LNCAP (cell line): ENCODE results near the gene NLGN1.

Experiments
- TF ChIP-seq, protein P1 (sequence below): fragments of 450-650 bp; IDR thresholded peaks from 2 replicates; pipeline ENCODE4 v1.5.1; 2017; ENCODE audit warnings: mild to moderate bottlenecking

Gene NLGN1

DNA sequence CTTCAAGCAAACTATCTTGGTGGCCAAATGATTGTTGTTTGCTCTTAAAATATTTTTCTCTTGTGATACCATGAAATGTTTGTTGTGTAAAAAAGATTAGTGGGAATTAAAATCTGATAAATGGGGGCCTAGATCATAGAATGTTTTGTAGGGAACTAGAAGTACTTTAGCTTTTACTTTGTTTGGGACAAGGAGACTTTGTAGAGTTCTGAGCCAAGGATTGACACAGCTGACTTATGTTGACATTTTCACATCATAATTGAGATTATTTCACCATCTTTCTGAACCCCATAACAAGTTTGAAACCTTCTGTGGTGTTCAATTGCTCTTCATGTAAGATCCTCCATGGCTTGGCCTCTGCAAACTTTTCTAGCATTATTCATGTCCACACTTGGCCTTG, 235.4 kb downstream of the NLGN1 start:
- TF ChIP-seq, protein P1, sequence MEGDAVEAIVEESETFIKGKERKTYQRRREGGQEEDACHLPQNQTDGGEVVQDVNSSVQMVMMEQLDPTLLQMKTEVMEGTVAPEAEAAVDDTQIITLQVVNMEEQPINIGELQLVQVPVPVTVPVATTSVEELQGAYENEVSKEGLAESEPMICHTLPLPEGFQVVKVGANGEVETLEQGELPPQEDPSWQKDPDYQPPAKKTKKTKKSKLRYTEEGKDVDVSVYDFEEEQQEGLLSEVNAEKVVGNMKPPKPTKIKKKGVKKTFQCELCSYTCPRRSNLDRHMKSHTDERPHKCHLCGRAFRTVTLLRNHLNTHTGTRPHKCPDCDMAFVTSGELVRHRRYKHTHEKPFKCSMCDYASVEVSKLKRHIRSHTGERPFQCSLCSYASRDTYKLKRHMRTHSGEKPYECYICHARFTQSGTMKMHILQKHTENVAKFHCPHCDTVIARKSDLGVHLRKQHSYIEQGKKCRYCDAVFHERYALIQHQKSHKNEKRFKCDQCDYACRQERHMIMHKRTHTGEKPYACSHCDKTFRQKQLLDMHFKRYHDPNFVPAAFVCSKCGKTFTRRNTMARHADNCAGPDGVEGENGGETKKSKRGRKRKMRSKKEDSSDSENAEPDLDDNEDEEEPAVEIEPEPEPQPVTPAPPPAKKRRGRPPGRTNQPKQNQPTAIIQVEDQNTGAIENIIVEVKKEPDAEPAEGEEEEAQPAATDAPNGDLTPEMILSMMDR: no peak

DNA sequence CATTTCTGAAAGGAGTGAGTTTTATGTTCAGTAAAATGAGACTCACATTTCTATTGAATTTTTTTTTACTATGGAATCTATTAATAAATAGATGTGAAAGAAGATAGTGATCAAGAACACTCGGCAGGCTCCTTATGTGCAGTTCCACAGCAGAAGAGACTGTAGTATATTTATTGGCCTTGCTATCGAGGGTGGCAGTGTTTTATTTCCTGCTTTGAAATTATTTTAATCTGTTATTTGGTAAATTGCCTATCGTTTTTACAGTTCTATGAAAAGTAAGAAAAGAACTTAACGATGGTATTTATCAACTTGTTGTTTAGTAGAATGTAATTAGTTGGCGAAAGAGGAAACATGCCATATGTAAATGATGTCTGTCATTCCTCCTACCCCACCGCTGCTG, 238.3 kb downstream of the NLGN1 start:
- TF ChIP-seq, protein P1: peak; percentile 33; the same call in 1 of the 2 replicates

DNA sequence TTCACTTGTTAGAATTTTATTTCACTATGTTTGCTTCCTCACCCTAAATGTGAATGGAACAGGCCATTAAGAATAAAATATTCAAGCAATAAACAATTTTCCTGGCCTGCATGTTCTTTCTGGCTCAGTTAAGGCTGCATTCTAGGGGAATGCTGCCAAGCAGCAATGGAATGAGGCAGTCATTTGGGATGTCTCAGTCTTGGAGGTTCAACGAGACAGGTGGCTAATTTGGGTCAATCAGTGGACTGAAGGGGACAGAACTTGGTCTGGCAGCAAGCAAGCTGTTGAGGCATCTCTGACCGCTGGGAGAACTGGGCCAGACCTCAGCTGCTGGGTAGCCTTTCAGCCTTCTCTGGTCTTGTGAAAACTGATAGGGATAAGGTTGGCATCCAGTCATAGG, 241.6 kb downstream of the NLGN1 start:
- TF ChIP-seq, protein P1: no peak

DNA sequence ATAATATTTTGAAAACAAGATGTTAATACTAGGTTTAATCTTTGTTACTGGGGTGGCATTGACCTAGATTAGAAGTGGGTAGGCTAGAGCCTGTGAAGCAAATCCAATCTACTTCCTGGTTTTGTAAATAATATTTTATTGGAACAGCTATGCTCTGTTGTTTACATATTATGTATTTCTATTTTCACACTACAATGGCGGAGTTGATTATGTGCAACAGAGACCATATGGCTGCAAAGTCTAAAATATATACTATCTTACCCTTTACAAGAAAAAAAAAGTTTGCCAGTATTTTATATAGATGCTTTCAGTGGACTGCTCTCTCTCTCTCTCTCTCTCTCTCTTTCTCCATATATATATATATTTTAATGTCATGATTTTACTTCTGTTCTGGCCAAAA, 244.2 kb downstream of the NLGN1 start:
- TF ChIP-seq, protein P1: no peak

DNA sequence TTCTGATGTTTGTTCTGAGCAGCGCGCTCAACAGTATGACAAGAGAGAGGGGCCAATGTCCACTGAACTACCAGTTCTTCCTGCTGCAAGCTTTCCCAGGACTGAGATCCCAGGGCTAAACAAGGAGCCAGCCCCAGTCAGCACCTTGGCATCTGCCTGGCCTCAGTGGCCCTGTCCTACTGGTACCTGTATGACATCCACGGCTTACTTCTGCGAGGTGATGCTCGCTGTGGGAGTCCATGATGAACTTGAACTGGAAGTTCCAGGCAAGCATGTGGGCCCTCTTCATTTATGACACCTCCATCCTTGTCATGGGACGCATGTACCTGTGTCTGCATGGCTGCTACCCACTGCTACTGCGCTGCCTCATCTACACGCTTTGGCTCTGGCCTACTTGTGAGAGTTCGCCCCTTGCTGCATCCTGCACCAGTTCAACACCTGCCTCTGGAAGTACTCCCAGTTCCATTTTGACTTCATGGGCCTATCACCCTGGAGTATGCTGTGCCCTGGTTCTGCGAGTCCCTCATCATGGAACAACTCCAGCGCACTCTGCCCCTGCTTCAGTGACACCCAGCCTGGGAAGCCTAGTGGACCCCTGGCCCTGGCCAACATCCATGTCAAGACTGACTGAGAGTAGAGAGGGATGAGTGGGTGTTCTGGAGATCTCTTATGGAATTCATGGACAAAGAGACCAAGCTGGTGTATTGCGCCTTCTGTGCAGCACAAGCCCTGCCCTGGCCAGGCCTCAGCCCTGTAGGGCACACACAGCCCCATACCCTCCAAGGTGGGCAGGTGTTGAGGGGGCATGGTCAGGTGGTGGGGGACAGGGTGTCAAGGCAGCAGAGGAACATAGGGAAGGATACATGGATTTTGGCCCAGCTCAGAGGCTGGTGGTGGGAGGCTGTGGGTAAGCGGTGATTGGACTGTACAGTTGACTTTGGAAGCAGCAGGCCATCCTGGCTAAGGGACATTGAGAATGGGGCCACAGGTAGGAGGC, 246.8 kb downstream of the NLGN1 start:
- TF ChIP-seq, protein P1: no peak

DNA sequence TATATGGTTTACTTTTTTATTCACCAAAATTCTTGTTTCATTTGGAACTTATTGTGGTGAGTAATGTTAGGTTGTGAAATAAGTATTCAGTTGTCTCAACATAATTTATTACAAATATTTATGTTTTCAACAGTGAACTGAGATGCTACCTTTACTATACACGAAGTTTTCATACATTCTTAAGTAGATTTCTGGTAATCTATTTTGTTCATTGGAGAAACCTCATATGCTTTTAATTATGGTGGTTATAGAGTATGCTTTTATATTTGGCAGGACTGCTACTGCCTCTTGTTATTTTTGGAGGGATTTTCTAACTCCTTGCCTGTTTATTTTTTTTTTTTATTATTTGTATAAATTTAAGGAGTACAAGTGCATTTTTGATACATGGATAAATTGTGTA, 253.1 kb downstream of the NLGN1 start:
- TF ChIP-seq, protein P1: no peak

DNA sequence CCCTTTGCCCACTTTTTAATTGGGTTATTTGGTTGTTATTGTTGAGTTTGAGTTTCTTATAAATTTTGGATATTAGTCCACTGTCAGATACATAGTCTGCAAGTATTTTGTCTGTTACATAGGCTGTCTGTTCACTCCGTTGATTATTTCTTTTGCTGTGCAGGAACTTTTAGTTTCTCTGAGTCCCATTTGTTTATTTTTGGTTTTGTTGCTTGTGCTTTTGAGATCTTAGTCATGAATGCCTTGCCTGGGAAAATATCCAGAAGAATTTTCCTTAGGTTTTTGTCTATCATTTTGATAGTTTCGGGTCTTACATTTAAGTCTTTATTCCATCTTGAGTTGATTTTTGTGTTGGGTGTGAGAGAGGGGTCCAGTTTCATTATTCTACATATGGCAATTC, 254.5 kb downstream of the NLGN1 start:
- TF ChIP-seq, protein P1: no peak
